HG03571 (cell line): Measurements from ENCODE around the gene SMIM30.
"Not testable (repeated sequence)": the region's sequence is repeated elsewhere in the genome, so short reads cannot be mapped to it uniquely, and the experiment has no call there.

Experiments used
- ATAC-seq: cut with Tn5 transposase; IDR thresholded peaks from one replicate; pipeline ENCODE4 v1.9.1; 2021; ENCODE audit not compliant: unreplicated experiment

The SMIM30 gene

GRCh38 chr7:113118074-113118959 is at the start of gene SMIM30:
Gene SMIM30 (minus strand): TSS chr7:113118554. CDS start chr7:113117578, 976 bp downstream.
- peak; percentile 99 for ATAC-seq

DNA sequence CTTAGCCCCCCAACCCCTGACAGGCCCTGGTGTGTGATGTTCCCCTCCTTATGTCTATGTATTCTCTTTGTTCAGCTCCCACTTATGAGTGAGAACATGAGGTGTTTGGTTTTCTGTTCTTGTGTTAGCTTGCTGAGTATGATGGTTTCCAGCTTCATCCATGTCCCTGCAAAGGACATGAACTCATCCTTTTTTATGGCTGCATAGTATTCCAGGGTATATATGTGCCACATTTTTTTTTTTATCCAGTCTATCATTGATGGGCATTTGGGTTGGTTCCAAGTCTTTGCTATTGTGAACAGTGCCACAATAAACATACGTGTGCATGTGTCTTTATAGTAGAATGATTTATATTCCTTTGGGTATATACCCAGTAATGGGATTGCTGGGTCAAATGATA is 47.8 kb upstream of the SMIM30 start:
- ATAC-seq: not testable (repeated sequence)

DNA sequence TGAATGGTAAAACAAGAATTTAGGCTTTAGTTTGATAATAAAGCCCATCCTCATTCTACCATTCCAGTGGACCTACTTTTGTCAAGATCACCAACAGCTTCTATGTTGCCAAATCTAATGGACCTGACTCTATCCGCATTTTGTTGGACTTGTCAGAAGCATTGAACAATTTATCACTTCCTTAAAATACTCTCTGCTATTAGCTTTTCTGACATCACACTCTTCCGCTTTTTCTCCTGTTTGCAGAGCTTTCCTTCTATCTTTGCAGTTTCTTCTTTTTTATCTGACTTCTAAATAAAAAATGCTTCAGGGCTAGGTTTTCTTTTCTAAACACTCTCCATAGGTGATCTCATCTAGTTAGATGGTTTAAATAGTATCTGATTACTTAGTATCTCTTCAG is 42.7 kb upstream of the SMIM30 start:
- no peak for ATAC-seq

GRCh38 chr7:113159746-113160339 is 41.5 kb upstream of the SMIM30 start:
- no peak for ATAC-seq

- ATAC-seq: no peak
Observed at GRCh38 chr7:113158756-113159155, 40.4 kb upstream of the SMIM30 start.

DNA sequence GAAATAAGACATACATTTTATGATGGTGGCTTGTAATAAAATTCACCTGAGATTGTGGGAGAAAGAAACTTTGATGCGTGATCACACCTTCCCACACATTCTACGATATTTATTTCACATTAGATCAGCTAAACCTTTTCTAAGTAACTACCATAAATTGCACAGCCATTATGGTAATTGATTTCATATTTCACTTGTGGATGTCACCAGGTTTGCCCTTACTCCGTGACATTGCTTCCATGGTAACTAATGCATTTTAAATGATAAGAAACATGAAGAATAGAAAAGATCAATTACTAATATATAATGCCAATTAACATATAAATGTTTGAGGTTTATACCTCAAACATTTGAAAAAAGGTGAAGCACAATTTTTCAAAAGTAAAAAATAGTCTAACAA is 35.8 kb upstream of the SMIM30 start:
- ATAC-seq: no peak

GRCh38 chr7:113144817-113145216 is 26.5 kb upstream of the SMIM30 start:
- no peak for ATAC-seq

- ATAC-seq: peak; percentile 60
Observed at GRCh38 chr7:113143486-113144257, 25.3 kb upstream of the SMIM30 start.

DNA sequence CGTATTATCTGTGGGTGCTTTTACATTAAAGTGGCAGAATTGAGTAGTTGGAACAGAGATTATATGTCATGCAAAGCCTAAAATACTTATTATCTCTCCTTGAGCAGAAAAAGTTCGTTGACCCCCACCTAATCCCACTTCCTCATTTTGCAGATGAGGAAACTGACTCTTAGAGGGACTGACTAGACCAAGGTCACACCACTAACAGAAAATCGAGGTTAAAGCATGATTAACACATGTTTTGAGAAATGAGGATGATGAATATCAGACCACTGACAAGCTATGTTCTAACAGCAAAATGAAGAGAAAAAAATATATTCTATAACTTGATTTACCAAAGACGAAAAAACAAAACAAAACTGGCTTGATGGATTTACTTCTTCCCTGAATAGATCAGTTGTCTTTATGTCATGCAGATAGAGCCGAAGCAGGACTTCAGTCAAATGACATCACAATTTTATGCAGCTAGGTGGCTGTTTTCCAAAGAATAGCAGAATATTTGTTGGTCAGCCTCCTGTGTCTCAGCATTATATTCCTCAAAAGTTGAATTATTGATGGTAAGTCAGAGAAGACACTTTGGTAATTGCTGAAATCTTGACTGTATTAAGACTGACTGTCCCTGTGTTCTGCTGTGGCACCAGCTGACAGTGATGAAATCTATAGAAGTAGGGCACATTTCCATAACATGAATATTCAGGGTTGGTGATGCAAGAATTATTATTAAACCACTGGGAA is 24.2 kb upstream of the SMIM30 start:
- no peak for ATAC-seq

- no peak for ATAC-seq
Observed at GRCh38 chr7:113141803-113142202, 23.4 kb upstream of the SMIM30 start.

DNA sequence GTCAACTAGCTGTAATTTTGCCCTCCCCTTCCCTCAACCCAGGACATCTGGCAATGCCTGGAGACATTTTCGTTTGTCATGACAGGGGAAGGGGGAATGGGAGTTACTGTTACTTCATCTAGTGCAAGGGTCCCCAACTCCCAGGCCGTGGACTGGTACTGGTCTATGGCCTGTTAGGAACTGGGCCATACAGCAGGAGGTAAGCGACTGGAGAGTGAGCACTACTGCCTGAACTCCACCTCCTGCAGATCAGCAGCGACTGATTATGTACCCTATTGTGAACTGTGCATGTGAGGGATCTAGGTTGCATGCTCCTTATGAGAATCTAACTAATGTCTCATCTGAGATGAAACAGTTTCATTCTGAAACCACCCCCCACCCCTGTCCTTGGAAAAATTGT is 22.6 kb upstream of the SMIM30 start:
- ATAC-seq: no peak

GRCh38 chr7:113137241-113137640 is 18.9 kb upstream of the SMIM30 start:
- no peak for ATAC-seq

- no peak for ATAC-seq
Observed at GRCh38 chr7:113134025-113134424, 15.7 kb upstream of the SMIM30 start.

- no peak for ATAC-seq
Observed at GRCh38 chr7:113131367-113131766, 13.0 kb upstream of the SMIM30 start.

DNA sequence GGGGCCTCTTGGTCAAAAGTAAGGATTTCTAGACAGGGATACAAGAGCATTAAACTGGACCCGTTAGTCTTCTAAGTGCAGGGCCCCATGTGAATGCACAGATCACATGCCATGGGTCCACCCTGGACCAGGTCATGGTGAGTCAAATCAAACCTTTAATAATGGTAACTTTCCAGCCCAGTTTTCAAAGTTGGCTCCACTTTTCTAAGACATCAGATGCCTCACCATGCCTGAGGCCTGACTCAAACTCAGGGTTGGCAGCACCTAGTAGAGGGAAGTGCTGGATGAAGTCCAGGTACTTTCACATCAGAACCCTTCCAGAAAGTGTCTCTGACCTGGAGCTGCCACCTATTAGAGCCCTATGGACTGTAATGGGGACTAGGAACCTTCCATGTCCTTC is 9.7 kb upstream of the SMIM30 start:
- no peak for ATAC-seq

DNA sequence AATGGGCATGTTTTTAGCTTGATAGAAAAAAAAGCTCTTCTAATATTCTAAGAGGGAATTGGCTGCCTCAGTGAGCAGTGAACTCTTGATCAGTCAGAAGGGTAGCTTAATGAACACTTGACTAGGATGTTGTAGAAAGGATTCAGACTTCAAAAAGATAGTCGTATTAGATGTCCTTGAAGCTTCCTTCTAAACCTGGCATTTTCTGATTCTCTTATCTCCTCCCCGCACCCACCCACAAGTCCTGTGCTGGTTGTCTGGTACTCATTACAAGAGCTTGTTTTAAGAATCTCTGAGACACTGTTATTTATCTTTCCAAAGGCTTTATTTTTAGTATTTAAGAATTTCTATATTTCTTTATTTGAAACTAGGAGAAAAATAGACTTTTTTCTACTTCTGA is 7.4 kb upstream of the SMIM30 start:
- ATAC-seq: no peak

GRCh38 chr7:113122744-113123143 is 4.4 kb upstream of the SMIM30 start:
- no peak for ATAC-seq

DNA sequence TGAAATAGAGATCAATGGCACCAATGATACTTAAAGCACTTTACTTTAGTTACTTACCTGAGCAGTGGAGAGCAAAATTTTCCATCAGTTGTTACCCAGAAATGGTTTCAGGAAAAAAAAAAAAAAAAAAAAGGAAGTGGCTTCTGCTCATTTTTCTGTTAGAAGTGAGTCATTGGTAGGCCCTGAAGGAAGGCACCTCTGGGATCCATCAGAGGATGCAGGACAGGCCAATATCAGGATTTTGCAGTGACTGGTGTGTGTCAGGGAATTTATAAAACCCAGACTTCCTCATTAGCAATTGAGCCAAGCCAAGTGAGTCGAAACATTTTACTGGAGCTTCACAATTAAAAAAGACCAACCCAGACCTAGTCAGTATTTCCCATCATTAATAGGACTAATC is 2.3 kb upstream of the SMIM30 start:
- no peak for ATAC-seq

DNA sequence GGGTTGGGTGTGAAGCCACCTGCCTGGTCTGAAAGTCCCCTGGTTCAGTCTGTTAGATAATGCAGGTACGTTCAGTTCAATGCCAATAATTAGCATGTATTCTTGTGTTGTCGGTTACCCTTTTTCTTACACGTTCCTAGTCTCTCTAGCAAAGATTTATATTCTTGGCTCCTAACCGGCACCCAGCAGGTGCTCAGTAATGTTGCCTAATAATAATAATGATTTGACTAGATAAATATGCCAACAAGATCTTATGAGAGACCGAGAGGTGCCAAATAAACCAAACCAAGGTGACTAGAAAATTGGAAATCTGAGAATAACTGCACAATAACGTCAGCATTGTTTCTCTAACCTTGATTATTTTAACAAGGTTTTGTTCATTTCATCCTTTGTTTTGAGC is 1.1 kb upstream of the SMIM30 start:
- no peak for ATAC-seq

GRCh38 chr7:113117374-113117774 is 980 bp downstream of the SMIM30 start:
- ATAC-seq: not testable (repeated sequence)

DNA sequence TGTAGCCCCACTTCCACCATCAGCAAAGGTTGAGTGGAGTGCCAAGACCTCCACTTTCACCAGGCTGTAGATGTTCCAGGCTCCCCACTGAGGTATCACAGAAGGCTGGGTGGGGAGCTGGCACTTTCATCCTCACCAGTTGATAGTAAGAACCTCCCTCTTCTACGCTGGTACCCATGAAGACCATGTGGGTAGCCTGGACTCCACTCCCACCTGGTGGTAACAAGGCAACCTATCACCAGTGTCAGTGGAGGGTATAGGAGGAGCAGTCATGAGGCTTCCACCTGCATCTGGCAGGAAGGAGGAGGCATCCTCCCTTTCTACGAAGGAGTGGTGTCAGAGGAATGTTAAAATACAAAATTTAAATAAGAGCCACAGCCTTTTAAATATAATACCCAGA is 4.4 kb downstream of the SMIM30 start:
- ATAC-seq: no peak
